Measurements from ENCODE around the gene CKAP4.

DNA sequence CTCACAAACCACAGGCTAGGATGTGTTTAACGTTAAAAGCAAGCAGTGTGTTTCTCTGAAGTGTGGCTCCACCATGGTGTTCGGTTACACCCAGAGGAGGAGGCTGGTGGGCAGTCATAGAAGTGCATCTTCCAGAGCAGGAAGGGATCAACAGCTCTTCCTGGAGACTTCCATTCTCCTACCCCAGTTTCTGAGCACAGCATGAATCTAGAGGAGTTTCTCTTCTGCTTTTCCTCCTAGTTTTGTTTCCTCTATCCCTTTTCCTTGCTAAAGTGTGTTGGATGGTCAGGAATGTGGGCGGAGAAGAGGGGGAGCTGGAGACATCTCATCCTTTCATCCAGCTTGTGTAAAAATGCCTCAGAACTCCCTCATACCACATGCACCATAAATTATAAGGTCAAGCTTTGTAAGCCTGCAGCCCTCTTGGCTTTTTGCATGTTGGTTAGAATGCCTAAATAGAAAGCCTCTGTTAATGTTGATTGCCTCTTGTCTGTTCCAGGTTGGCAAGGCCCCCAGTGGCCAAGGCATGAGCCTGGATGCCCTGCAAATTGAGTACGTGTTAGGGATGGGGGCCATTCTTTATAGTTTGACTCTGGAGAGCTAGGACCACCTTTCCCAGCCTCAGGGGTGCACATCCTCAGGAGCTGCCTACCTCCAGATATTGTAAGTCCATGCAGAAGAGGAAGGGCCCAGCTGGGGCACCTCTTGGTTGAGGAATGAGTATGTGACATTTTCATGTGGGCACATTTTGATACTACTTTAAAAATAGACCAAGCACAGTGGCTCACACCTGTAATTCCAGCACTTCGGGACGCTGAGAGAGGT is 4.0 kb upstream of the CKAP4 start:
- TF ChIP-seq, protein P1, sequence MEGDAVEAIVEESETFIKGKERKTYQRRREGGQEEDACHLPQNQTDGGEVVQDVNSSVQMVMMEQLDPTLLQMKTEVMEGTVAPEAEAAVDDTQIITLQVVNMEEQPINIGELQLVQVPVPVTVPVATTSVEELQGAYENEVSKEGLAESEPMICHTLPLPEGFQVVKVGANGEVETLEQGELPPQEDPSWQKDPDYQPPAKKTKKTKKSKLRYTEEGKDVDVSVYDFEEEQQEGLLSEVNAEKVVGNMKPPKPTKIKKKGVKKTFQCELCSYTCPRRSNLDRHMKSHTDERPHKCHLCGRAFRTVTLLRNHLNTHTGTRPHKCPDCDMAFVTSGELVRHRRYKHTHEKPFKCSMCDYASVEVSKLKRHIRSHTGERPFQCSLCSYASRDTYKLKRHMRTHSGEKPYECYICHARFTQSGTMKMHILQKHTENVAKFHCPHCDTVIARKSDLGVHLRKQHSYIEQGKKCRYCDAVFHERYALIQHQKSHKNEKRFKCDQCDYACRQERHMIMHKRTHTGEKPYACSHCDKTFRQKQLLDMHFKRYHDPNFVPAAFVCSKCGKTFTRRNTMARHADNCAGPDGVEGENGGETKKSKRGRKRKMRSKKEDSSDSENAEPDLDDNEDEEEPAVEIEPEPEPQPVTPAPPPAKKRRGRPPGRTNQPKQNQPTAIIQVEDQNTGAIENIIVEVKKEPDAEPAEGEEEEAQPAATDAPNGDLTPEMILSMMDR (IDR thresholded peaks at IDR 0.05; ENCODE audit: low read depth, low read length, missing input control) = no peak
- no peak for TF ChIP-seq MAX (IDR thresholded peaks at IDR 0.05)
- TF ChIP-seq, protein P2, sequence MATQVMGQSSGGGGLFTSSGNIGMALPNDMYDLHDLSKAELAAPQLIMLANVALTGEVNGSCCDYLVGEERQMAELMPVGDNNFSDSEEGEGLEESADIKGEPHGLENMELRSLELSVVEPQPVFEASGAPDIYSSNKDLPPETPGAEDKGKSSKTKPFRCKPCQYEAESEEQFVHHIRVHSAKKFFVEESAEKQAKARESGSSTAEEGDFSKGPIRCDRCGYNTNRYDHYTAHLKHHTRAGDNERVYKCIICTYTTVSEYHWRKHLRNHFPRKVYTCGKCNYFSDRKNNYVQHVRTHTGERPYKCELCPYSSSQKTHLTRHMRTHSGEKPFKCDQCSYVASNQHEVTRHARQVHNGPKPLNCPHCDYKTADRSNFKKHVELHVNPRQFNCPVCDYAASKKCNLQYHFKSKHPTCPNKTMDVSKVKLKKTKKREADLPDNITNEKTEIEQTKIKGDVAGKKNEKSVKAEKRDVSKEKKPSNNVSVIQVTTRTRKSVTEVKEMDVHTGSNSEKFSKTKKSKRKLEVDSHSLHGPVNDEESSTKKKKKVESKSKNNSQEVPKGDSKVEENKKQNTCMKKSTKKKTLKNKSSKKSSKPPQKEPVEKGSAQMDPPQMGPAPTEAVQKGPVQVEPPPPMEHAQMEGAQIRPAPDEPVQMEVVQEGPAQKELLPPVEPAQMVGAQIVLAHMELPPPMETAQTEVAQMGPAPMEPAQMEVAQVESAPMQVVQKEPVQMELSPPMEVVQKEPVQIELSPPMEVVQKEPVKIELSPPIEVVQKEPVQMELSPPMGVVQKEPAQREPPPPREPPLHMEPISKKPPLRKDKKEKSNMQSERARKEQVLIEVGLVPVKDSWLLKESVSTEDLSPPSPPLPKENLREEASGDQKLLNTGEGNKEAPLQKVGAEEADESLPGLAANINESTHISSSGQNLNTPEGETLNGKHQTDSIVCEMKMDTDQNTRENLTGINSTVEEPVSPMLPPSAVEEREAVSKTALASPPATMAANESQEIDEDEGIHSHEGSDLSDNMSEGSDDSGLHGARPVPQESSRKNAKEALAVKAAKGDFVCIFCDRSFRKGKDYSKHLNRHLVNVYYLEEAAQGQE (IDR thresholded peaks at IDR 0.05) = no peak
- TF ChIP-seq HNF4G (IDR thresholded peaks at IDR 0.05) = no peak
- no peak for TF ChIP-seq RAD21 (IDR thresholded peaks at IDR 0.05)
- TF ChIP-seq SP1 (IDR thresholded peaks at IDR 0.05) = no peak
- TF ChIP-seq TAF1 (conservative IDR thresholded peaks at IDR 0.05) = no peak
- no peak for TF ChIP-seq ATF3 (IDR thresholded peaks at IDR 0.05)
- no peak for TF ChIP-seq JUND (IDR thresholded peaks at IDR 0.05)
